Measurements from ENCODE around the gene SPTBN1.

SPTBN1 gene

DNA sequence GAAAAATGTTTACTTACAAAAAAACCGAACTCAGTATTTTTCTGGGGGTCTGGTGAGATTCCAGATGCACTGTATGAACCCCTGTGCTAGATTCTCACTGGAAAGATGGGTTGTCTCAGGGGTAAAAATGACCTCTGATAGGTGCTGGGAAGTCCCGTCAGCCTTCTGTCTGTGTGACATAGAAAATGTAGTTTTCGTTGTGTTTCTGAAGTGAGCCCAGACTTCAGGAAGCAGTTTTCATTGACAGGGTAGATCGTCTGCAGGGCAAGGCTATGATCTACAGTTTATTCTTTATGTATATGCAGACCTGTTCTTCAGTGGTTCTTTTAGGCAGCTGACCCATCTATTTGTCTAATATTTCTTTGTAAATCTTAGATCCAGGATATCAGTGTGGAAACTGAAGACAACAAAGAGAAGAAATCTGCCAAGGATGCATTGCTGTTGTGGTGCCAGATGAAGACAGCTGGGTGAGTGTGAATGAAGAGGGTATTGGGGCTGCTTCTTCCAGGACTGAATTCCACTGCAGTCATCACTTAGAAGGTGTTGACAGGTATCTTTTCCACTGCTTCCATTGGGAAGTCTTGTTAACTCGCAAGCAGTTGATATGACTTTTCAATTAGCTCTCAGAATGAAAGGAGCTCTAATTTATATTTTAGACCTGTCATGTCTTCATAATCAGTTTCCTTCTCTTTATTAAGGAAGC is 159.9 kb downstream of the SPTBN1 start:
- no peak for DNase-seq

GRCh38 chr2:54617409-54617808 is 161.3 kb downstream of the SPTBN1 start:
- no peak for DNase-seq

DNA sequence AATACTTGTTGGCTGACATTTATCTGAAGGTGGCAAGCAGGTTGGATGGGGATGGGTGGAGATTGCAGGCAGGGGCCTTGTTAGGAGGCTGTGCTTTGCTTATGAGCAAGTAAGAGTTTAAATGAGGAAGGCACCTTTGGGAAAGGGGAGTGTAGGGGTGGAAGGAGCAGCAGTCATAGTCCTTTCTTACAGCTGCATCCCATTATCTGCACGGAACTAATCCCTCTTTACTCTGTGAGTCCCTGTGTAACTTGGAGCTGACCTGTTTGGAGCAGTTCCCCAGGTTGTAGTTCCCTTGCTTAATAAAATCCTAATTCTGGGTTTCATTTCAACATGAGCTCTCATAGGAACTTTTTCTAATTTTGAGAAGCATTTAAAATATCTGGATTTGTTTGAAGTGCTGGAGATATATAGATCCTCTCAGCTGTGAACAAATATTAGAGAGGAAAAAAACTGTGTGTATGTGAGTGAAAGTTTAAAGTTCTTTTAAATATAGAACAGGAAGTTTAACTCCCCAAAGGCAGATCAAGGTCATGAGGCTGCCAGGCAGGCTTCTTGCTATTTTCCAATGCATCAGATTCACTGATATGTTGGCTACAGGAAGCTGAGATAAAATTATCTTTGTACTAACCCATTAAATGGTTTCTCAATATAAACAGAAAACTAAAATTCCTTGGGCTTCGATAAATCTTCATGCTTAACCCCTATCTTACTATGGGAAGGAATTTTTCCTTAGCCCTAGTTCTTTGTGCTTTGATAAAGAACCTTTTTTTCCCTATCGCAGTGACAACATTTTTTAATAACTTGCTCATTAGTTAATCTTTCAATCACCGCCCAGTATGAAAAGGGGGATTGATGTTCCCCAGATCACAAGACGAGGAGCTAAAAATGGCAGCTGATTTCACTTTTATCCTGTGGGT is 162.8 kb downstream of the SPTBN1 start:
- DNase-seq = no peak

DNA sequence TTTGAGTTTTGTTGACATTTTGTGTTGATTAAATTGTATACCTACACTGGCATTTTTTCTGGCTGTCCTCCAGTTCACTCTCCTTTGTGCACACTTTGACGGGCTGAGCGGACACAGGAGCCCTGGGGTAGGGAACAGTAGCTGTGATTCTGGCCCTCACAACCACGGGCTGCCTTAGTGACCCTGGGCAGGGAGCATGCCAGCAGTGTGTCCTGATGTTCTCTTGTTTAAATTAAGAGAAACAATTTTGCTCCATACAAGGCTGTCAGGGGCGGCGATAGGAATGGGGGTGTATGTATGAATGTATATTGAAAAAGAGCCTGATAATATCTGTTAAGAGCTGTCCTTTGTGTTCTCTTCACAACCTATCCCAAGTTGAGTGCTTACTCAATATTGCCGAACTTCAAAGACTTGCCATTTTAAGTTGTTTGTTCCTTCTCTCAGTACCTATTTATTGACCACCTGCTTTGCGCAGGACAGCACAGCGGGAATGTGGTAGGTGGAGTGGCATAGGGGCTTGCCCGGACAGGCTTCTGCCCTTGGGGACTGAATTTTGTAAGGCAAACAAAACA is 163.6 kb downstream of the SPTBN1 start:
- DNase-seq = no peak

- no peak for DNase-seq
Measured at GRCh38 chr2:54620948-54621347, 164.8 kb downstream of the SPTBN1 start.

- DNase-seq = no peak
Measured at GRCh38 chr2:54624591-54625071, 168.5 kb downstream of the SPTBN1 start.

DNA sequence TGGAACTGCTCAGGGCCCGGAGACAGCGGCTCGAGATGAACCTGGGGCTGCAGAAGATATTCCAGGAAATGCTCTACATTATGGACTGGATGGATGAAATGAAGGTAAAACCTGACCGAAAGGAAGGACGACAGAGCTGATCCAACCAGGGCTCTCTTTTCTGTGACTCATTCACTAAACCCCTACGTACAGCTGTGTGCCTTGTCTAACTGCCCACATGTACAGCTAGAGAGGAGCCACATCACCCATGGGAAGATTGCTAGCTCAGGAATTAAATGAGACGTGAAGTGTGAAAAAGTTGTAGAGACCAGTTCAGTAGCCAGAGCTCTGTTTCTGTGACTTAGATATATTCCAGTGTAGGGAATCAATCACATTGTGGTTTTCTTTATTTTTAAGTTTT is 170.0 kb downstream of the SPTBN1 start:
- DNase-seq = no peak

DNA sequence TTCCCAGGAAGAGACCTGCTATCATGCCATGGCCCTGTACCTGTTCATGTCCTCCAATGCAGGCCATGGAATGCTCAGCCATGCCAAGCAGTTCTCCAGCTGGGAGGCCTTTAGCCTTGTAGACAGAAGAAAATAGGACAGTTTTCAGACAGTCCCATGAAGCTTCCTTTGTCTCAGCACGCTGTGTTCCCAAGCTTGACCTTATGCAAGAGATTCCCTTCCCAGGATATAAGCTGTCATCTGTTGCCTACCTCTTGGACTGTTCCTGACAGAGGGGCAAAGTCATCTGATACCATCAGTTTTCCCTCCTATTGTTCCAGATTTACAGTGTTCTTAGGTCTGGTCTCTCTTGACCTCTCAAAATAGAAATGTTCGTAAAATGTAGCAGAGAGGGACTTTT is 170.8 kb downstream of the SPTBN1 start:
- no peak for DNase-seq

DNA sequence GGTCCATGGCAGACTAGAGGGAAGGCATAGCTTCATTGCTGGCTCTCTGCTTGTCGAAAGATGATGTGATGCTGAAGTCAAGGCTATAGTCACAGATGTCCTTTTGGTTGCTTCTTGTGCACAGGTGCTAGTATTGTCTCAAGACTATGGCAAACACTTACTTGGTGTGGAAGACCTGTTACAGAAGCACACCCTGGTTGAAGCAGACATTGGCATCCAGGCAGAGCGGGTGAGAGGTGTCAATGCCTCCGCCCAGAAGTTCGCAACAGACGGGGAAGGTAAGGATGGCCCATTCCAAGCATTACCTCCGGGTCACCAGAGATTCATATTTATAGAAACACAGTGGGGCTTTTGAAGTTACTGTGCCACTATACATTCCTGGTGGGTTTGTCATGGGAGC is 171.8 kb downstream of the SPTBN1 start:
- DNase-seq = no peak

- no peak for DNase-seq
Measured at GRCh38 chr2:54628418-54628817, 172.3 kb downstream of the SPTBN1 start.

DNA sequence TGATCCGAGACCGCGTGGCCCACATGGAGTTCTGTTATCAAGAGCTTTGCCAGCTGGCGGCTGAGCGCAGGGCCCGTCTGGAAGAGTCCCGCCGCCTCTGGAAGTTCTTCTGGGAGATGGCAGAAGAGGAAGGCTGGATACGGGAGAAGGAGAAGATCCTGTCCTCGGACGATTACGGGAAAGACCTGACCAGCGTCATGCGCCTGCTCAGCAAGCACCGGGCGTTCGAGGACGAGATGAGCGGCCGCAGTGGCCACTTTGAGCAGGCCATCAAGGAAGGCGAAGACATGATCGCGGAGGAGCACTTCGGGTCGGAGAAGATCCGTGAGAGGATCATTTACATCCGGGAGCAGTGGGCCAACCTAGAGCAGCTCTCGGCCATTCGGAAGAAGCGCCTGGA is 172.8 kb downstream of the SPTBN1 start:
- no peak for DNase-seq

DNA sequence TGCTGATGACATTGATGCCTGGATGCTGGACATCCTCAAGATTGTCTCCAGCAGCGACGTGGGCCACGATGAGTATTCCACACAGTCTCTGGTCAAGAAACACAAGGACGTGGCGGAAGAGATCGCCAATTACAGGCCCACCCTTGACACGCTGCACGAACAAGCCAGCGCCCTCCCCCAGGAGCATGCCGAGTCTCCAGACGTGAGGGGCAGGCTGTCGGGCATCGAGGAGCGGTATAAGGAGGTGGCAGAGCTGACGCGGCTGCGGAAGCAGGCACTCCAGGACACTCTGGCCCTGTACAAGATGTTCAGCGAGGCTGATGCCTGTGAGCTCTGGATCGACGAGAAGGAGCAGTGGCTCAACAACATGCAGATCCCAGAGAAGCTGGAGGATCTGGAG is 173.3 kb downstream of the SPTBN1 start:
- no peak for DNase-seq

GRCh38 chr2:54629914-54630857 is 174.1 kb downstream of the SPTBN1 start:
- no peak for DNase-seq

- no peak for DNase-seq
Measured at GRCh38 chr2:54630858-54631497, 174.9 kb downstream of the SPTBN1 start.

- no peak for DNase-seq
Measured at GRCh38 chr2:54631755-54632154, 175.6 kb downstream of the SPTBN1 start.

GRCh38 chr2:54632733-54633692 is 176.9 kb downstream of the SPTBN1 start:
- no peak for DNase-seq

DNA sequence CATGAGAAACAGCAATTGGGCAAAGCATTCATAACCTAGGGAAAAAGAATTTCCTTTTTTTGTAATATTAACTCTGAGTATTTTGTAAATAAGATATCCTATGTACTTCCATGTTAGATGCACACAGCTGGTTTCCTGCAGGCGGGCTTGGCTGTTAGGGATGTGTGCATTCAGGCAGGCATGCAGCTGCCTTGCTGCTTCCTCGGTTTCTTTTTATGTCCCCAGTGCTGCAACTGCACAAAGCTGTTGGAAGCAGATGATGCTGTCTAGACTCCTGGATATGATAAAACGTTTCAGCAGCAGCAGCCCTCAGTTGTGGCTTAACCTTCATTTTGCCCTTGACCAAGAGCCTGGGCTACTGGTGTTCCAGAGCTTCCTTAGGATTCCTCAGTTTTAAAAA is 177.9 kb downstream of the SPTBN1 start:
- DNase-seq = no peak

DNA sequence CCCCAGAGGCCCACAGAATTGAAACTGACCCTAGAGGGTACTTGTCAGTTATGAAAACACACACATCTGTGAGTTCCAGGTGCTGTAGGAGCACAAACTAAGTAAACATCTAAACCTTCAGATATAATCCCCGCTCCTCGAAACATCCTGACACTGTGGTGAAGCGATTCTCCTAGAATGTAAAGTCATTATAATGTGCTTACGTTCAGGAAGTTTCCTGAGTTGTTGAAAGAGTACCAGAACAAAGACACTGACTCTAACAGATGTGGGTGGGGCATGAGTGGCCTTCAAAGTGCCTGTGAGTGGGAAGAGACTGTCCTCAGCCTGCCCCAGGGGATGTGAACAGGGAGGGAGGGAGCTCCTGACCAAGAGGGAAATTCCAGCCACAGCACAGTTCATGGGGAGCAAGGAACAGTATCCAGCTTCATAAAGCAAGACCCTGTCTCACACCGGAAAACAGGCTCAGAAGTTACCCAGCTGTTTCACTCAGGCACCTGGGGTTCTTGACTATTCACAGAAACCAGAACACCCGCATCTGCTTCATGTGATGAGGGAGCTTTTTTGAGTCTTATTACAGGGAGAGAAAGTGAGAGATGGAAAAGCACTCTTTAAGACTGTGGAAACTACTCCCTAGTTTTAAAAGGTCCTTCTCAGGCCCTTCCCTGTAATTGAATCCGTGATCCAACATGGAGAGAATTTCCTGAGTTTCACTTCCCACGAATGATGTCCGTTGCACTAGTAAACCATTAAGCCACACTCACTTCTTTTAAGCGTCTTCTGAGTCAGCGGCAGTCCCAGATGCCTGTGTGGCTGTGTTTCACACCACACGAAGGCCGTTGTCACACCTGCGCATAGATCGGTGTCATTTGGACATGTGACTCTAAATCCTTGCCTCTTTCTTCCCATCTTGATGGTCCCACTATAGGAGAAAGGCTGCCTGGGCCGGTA is 178.7 kb downstream of the SPTBN1 start:
- peak in 5 of 6 experiments; percentile 8 to 46 (median 37) for DNase-seq

GRCh38 chr2:54635554-54636152 is 179.5 kb downstream of the SPTBN1 start:
- DNase-seq = no peak

Data from stimulated activated naive CD4-positive, alpha-beta T cell (primary cell).